Measurements from ENCODE around the gene MRPS18B. TPM values are rescaled to one million over a fixed set of nuclear protein-coding genes. Genes with fewer than 3 reads are reported as not detected.

Gene MRPS18B
- 70.5 and 88.8 TPM in 2 replicates for total RNA-seq

DNA sequence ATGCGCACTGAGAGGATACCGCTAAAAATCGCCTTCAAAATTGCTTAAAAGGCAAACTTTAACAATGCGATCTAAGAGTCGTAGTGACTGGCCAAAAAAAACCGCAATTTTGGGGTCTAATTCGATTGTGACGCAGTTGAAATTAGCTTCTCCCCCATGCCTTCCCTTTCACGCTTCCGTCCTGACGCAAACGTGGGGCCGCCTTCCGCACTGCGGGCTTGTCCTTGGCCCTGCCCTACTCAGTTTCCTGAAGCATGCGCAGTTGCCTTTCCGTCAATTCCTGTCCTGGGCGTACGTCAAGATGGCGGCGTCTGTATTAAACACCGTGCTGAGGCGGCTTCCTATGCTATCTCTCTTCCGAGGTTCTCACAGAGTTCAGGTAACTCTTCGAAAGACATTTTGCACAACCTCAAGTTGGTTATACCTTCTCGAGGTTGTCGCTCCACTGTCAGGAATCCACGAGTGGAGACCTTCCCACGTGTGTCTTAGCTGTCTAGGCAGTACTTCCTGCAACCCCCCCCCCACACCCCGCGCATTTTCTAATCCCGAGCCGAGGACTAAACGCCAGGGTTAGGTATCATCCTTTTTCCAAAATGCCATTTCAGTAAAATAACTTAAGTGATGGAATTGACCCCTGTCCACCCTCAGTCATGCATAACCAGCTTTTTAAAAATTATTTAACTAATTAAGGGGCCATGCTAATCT, at the start of gene MRPS18B:
TSS of gene MRPS18B (plus strand) at position 276 of the 705 bp plus-strand sequence. CDS start at position 302, 26 bp downstream.

DNA sequence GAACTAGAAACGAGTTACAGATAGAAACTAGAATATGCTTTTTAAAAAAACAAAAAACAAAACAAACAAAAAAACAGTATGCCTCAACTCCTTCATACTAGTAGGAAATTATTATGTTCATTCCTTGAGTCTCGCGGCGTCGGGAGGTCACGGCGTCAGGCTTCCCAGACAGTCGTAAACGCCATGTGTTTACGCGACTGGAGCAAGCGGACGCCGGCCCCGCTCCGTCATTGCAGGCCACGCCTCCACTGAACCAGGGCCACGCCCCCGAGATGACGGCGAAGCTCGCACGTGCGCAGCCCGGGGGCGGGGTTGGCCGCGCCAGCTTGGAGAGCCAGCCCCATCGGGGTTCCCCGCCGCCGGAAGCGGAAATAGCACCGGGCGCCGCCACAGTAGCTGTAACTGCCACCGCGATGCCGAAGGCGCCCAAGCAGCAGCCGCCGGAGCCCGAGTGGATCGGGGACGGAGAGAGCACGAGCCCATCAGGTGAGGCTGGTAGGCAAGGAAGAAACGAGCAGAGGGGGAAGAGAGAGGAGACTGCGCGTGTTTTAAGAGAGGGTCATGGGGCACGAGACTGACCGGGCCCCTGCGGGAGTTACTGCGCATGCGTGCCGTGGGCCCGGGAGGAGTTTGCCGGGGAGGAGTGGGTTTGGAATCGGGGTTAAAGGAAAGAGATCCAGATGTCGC, 46.4 kb upstream of the MRPS18B start, which contains the start of gene ABCF1:
TSS of gene ABCF1 (plus strand) at position 368 of the 687 bp plus-strand sequence. CDS start at position 414, 46 bp downstream.

DNA sequence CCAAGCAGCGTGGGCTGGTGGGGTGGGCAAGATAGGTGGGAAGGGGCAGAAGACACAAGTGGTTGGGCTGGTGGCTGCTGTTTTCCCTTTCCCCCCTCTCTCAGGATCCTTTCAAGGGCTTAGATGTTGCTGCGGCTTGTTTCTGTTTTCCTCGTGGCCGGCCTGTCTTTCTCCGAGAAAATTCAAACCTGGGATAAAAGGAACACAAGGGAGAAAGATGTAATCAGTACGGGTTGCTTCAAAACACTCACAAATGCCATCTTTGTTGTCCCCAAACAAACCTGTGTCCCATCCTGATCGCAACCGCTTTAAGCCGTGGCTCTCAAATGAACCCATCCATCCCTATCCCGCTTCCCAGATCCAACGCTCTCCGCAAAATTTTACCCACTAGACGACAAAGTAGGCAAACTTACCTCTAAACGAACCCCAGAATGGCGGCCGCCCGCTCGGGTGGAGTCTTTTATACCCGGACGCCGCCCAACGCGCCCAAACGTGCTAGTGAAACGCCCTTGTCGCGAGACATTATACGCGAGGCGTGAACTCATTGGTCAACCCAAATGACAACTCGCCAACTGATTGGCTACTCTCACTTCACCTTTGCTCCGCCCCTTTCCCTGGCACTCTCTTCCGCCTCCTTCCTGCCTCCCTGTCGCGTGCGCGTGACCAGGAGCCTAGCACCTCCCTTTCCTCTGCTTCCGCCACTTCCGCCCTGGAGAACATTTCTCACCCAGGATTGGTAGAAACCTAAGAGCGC, 652 bp upstream of the MRPS18B start, which contains the start of gene PPP1R10:
TSS of gene PPP1R10 (minus strand) at position 433 of the 754 bp plus-strand sequence. CDS start 7,299 bp downstream, outside the sequence.

DNA sequence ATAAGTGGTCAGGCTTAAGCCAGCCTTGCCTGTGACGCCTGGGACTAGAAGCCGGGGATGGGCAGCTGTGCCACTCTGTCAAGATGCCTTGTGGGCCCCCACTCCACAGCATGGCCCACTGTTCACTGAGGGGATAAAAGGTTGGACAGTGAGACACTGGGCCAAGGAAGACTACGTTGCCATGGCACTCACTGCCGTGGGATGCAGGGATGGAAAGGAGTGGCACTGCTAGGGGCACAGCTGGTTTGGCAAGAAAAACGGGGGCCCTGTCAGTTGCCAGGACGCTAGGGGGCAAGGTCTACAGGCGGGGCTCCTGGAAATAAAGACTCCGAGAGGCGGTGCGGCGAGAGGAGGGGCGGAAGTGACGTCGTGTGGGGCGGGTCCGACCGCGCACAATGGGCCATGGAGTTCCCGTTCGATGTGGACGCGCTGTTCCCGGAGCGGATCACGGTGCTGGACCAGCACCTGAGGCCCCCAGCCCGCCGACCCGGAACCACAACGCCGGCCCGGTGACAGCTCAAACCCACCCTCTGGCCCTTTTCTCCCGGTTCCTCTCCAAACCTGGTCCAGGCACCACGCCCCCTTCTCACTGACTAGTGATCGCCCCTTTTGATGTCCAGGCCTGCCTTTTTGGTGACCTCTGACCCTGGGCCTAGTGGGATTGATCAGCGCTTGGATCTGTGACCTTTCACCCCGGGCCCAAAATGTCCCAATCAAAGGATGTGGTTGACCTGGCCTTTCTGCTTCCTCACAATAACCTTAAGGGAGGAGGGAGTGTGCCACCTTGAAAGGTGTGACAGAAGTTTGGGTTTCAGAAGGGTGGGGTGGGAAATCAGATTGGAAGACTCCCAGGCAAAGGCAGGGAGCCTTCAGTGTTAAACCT, 9.1 kb downstream of the MRPS18B start, which contains the start of gene ATAT1:
TSS of gene ATAT1 (plus strand) at position 391 of the 883 bp plus-strand sequence.

DNA sequence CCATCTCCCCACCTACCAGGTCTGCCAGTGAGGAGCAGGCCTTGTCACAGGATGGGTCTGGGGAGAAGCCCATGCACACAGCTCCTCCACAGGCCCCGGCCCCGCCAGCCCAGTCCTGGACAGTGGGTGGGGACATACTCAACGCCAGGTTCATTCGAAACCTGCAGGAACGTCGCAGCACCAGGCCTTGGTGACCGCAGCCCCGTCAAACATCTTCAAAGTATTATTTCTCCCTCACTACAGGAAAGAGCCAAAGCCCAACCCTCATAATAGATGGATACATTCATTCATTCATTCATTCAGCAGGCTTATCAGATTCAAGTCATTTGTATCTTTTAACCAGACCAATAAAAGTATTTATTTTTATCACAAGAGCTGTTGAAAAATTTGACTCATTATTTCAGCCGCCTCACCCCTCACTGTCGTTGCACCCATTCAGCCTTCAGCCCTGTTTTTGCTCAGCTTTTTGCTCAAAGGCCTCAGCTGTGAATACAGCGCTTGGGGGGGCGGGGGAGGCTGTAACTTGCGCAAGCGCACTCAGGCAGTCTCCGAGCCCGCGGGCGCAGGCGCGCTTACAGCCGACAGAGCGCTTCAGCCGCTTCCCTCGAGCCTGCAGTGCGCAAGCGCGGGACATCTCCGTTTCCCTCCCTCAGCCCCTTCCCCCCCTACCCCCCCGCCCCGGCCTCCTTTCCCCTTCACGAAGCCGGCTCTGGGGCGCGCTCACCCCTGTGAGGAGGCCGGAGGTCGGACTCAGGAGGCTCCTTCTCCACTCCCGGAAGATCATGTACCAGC, 29.0 kb downstream of the MRPS18B start, which contains the start of gene C6orf136:
TSS of gene C6orf136 (plus strand) at position 684 of the 792 bp plus-strand sequence. CDS start at position 783, 99 bp downstream.

DNA sequence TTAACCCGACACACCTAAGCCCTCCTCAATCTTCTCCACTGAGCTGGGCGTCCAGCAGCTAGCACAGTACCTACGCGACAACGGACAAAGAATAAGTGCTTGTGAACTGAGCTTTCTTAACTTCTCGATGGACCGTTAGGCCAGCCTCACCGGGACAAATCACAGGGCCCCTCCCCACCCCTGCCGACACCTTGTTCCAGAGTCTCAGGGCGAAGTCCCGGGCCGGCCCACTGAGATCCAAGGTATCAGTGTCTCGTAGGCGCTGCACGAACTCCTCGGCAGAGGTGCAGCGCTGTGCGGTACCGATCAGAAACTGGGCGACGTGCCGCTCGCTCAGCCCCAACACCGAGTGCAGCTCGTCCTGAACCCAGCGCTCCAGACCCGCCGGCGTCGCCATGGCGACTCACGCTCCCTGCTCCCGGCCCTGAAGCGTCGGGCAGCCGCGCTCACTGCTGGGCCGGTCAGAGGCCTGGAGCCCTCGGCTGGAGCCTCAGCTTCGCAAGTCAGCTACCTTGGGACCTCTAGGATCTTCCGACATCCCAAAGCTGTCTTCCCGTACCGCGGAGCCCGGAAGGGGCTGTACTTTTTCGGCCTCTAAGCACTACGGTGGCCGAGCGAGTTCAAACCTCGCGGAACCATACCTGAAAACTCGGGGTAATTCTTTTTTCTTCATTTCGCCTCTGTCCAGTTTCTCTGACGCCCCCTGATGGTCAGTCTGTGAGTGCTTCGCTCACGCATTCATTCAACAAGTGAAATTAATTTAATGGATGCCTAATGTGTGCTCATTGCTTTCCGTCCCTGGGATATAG, 55.0 kb downstream of the MRPS18B start, which contains the start of gene DHX16:
TSS of gene DHX16 (minus strand) at position 562 of the 809 bp plus-strand sequence. CDS start at position 397, 165 bp downstream.

Small RNA genes lying within 50 kb of the gene (small RNA-seq; reads per million reads assigned to genes)
- 0.81 reads per million, percentile 36 among the genes with 10 or more reads in this experiment for gene MIR877 (ENCODE audit: low replicate concordance)

Other genes with a start within 250 kb of the MRPS18B start
- gene HLA-E, start 128.3 kb upstream of the MRPS18B start, total RNA-seq, result 175 and 411 TPM in 2 replicates
- gene GNL1, start 61.4 kb upstream of the MRPS18B start, total RNA-seq, result 34.6 and 53.1 TPM in 2 replicates
- 7.9 and 11.3 TPM in 2 replicates for gene PRR3, start 60.5 kb upstream of the MRPS18B start, total RNA-seq
- gene ABCF1, start 46.4 kb upstream of the MRPS18B start, total RNA-seq, result 53.1 and 54.5 TPM in 2 replicates
- gene PPP1R10, start 597 bp upstream of the MRPS18B start, total RNA-seq, result 40.9 and 53.4 TPM in 2 replicates
- 5.4 and 7.2 TPM in 2 replicates for gene ATAT1, start 9.0 kb downstream of the MRPS18B start, total RNA-seq
- gene C6orf136, start 29.3 kb downstream of the MRPS18B start, total RNA-seq, result 3.3 and 4.0 TPM in 2 replicates
- 36.5 and 48.4 TPM in 2 replicates for gene DHX16, start 55.2 kb downstream of the MRPS18B start, total RNA-seq
- 95.6 and 121 TPM in 2 replicates for gene PPP1R18, start 68.8 kb downstream of the MRPS18B start, total RNA-seq
- 2.2 and 7.3 TPM in 2 replicates for gene NRM, start 73.1 kb downstream of the MRPS18B start, total RNA-seq
- 4.4 and 14.3 TPM in 2 replicates for gene MDC1, start 99.4 kb downstream of the MRPS18B start, total RNA-seq
- 380 and 1,475 TPM in 2 replicates for gene TUBB, start 102.5 kb downstream of the MRPS18B start, total RNA-seq
- gene FLOT1, start 124.8 kb downstream of the MRPS18B start, total RNA-seq, result 107 and 112 TPM in 2 replicates
- gene IER3, start 126.7 kb downstream of the MRPS18B start, total RNA-seq, result 256 and 325 TPM in 2 replicates